ENCODE results near the gene GRID1.

GRID1 gene

GRCh38 chr10:85868627-85869499, 497.7 kb downstream of the GRID1 start:
- no peak overlapping the region for H3K27ac Mint-ChIP-seq
- no peaks in the 10 kb centered on the region for H3K36me3 Mint-ChIP-seq (ENCODE audit: low read depth)
- TF ChIP-seq CTCF (IDR thresholded peaks at IDR 0.05; ENCODE audit: unreplicated experiment in 3 of 3): no peak
- H3K4me1 Mint-ChIP-seq: peaks cover 18% of the 10 kb centered on the region
- peaks cover 4% of the 10 kb centered on the region for H3K27me3 Mint-ChIP-seq (ENCODE audit: low read depth)
- no peak overlapping the region for H3K4me3 Mint-ChIP-seq
- H3K9me3 Mint-ChIP-seq: no peaks in the 10 kb centered on the region

- Mint-ChIP-seq H3K4me3 (no peak overlapping the region), H3K27me3 (ENCODE audit: low read depth) (peaks cover 4% of the 10 kb centered on the region), H3K4me1 (peaks cover 35% of the 10 kb centered on the region), H3K9me3 (no peaks in the 10 kb centered on the region), H3K36me3 (ENCODE audit: low read depth) (no peaks in the 10 kb centered on the region), H3K27ac (no peak overlapping the region)
- TF ChIP-seq CTCF (IDR thresholded peaks at IDR 0.05; ENCODE audit: unreplicated experiment in 3 of 3): no peak
Measured at GRCh38 chr10:85864868-85865526, 501.6 kb downstream of the GRID1 start.

GRCh38 chr10:85864173-85864549, 502.4 kb downstream of the GRID1 start:
- Mint-ChIP-seq H3K36me3 (ENCODE audit: low read depth) (no peaks in the 10 kb centered on the region), H3K27ac (no peak overlapping the region), H3K4me3 (no peak overlapping the region), H3K4me1 (peaks cover 35% of the 10 kb centered on the region), H3K9me3 (no peaks in the 10 kb centered on the region), H3K27me3 (ENCODE audit: low read depth) (peaks cover 4% of the 10 kb centered on the region)
- TF ChIP-seq CTCF (IDR thresholded peaks at IDR 0.05; ENCODE audit: unreplicated experiment in 3 of 3): no peak

GRCh38 chr10:85863301-85864172, 503.1 kb downstream of the GRID1 start:
- Mint-ChIP-seq H3K4me3 (no peak overlapping the region), H3K4me1 (peaks cover 35% of the 10 kb centered on the region), H3K27ac (no peak overlapping the region), H3K27me3 (ENCODE audit: low read depth) (peaks cover 4% of the 10 kb centered on the region), H3K9me3 (no peaks in the 10 kb centered on the region), H3K36me3 (ENCODE audit: low read depth) (no peaks in the 10 kb centered on the region)
- TF ChIP-seq CTCF (IDR thresholded peaks at IDR 0.05; ENCODE audit: unreplicated experiment in 3 of 3): no peak

GRCh38 chr10:85862771-85863170, 503.8 kb downstream of the GRID1 start:
- H3K9me3 Mint-ChIP-seq: no peaks in the 10 kb centered on the region
- H3K4me3 Mint-ChIP-seq: no peak overlapping the region
- H3K36me3 Mint-ChIP-seq (ENCODE audit: low read depth): no peaks in the 10 kb centered on the region
- no peak for TF ChIP-seq CTCF (IDR thresholded peaks at IDR 0.05; ENCODE audit: unreplicated experiment in 3 of 3)
- peaks cover 35% of the 10 kb centered on the region for H3K4me1 Mint-ChIP-seq
- no peaks in the 10 kb centered on the region for H3K27me3 Mint-ChIP-seq (ENCODE audit: low read depth)
- no peak overlapping the region for H3K27ac Mint-ChIP-seq

All from nephron (organoid).